GM15510 (cell line): ENCODE measurements around the gene TCF25.

Source experiments
- POLR2A ChIP-seq: IDR thresholded peaks from 3 replicates; pipeline ENCODE4 v1.6.1; 2011; ENCODE audit warnings: borderline replicate concordance; ENCODE audit not compliant: insufficient read length; ENCODE audit errors: extremely low read depth

Gene TCF25, protein sequence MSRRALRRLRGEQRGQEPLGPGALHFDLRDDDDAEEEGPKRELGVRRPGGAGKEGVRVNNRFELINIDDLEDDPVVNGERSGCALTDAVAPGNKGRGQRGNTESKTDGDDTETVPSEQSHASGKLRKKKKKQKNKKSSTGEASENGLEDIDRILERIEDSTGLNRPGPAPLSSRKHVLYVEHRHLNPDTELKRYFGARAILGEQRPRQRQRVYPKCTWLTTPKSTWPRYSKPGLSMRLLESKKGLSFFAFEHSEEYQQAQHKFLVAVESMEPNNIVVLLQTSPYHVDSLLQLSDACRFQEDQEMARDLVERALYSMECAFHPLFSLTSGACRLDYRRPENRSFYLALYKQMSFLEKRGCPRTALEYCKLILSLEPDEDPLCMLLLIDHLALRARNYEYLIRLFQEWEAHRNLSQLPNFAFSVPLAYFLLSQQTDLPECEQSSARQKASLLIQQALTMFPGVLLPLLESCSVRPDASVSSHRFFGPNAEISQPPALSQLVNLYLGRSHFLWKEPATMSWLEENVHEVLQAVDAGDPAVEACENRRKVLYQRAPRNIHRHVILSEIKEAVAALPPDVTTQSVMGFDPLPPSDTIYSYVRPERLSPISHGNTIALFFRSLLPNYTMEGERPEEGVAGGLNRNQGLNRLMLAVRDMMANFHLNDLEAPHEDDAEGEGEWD

DNA sequence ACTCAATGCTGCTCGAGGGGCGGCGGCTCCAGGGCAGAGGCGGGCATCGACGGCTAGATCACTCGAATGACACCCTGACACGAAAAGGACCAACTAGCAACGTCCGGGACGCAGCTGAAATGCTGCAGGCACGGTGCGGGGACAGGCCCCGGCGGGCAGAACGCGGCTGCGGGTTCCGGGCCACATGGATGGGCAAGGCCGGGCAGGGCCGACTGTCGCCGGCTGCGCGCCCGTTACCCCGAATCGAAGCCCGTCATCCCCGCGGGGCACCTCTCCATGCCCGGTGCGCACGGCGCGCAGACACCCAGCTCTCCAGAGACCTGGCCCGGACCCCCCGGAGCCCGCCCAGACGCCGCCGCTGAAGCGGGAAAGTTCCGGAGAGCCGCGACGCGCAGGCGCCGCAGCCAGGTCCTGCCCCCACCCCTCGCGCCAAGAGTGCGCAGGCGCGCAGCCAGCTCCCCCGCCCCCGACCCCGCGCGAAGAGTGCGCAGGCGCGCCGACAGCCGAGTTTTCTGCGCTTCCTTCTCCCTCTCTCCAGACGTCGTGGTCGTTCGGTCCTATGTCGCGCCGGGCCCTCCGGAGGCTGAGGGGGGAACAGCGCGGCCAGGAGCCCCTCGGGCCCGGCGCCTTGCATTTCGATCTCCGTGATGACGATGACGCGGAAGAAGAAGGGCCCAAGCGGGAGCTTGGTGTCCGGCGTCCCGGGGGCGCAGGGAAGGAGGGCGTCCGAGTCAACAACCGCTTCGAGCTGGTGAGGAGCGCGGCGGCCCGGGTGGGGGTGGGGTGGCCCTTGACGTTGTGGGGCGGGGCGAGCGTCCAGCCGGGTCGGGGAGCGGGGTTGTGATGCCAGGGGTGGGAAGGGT lies at the start of gene TCF25:
TSS of gene TCF25 (plus strand) at position 484 of the 863 bp plus-strand sequence. CDS start at position 560, 76 bp downstream.
- peak; percentile 96 for TF ChIP-seq POLR2A

DNA sequence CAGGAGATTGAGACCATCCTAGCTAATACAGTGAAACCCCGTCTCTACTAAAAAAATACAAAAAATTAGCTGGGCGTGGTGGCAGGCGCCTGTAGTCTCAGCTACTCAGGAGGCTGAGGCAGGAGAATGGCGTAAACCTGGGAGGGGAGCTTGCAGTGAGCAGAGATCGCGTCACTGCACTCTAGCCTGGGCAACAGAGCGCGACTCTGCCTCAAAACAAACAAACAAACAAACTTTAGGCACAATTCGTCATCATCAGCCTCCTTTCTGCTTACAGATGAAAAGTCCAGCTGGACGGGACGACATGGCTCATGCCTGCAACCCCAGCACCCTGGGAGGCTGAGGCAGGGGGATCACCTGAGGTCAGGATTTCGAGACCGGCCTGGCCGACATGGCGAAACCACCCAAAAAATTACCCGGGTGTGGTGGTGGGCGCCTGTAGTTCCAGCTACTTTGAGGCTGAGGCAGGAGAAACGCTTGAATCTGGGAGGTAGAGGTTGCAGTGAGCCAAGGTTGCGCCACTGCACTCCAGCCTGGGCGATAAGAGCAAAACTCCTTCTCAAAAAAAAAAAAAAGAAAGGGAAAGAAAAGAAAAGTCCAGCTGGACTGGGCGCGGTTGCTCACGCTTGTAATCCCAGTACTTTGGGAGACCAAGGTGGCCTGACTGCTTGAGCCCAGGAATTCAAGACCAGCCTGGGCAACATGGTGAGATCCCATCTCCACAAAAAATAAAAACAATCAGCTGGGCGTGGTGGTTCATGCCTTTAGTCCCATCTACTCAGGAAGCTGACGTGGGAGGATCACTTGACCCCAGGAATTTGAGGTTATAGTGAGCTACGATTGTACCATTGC lies 46.6 kb upstream of the TCF25 start:
- no peak for TF ChIP-seq POLR2A

DNA sequence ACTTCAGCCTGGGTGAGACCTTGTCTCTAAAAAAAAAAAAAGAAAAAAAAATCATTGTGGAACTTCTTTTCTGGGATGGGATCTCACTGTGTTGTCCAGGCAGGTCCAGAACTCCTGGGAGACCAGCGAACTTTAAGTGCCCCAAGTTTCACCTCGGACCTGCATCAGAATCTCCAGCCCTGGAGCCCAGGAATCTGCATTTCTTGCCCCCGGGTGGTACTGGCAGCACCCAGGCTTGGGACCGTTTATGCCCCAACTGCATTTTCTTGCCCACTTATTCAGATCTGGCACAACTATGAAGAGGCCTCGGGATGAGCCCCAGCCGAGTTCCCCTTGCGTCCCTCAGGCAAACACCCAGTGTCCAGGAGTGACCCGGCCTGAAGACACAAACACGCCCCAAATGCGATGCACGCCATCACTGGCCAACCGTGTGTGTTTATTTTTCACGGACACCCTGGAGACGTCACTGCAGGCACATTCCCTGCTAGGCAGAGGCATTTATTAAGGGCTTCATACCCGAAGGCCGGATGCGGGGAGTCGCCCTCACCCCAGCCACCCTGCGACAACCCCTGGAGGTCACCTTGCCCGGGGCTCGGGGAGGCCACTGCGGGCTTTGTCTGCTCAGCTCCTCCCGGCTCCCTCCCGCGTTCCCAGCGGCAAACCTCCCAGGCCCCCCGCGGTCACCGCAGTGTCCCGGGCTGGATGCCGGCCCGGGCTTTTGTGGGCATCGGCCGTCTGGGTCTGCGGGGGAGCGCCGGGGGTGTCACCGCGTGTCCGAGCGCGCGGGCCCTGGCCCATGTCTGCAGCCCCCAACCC lies 45.8 kb upstream of the TCF25 start:
- no peak for TF ChIP-seq POLR2A

DNA sequence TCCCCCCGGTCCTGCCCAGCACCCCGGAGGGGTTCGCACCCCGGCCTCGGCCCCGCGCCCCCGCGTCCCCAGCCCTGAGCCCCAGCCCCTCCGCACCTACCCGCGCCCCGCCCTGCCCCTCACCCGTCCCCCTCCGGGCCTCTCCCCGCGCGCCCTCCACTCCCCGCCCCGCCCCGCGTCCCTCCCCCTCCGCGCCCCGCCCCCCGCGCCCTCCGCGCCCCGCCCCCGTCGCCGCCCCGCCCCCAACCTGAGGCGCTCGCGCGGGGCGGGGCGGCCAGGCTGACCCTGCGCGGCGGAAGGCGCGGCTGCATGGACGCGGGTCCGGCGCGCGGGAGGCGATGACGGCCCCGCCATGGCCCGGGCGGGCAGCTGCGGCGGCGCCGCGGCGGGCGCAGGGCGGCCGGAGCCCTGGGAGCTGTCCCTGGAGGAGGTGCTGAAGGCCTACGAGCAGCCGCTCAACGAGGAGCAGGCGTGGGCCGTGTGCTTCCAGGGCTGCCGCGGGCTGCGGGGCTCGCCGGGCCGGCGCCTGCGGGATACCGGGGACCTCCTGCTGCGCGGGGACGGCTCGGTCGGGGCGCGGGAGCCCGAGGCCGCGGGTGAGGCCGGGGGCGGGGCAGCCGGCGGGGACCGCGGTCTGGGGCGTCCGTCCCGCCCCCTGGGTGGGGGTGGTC lies 45.1 kb upstream of the TCF25 start, which contains the start of gene SPIRE2:
TSS of gene SPIRE2 (plus strand) at position 277 of the 671 bp plus-strand sequence. CDS start at position 353, 76 bp downstream.
- TF ChIP-seq POLR2A: no peak

DNA sequence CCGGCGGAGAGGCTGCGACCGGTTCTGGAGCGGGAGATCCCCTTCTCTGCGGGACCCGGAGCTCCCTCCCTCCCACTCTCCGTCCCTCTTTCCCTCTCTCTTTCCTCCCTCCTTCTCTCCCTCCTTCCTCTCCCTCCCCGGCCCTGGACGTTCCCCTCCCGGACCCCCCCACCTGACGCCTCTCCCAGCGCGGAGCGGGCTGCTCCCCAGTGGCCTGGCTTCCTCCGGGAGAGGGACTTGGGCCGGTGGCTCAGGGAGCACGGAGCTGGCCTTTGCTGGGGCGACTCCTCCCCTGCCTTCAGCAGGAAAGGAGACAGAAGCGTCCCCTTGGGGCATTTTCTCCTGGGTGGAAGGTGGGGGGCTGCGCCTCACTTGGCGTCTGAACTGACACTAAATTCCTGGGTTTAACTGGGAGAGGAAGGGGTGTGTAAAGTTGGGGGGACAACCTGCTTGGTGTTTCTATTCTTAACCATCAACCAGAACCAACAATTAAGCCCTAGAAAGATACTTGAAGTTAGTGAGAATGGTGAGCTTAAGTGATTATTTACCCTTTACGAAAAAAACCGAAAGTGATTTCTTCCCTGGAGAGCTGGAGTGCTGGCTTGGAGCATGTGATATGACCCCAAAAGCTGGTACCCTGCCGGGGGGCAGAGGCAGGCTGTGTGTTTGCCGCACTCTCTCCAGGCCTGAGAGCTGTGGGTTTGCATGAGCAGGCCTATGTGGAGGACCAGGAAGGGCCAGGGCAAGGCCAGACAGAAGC lies 44.3 kb upstream of the TCF25 start:
- no peak for TF ChIP-seq POLR2A

DNA sequence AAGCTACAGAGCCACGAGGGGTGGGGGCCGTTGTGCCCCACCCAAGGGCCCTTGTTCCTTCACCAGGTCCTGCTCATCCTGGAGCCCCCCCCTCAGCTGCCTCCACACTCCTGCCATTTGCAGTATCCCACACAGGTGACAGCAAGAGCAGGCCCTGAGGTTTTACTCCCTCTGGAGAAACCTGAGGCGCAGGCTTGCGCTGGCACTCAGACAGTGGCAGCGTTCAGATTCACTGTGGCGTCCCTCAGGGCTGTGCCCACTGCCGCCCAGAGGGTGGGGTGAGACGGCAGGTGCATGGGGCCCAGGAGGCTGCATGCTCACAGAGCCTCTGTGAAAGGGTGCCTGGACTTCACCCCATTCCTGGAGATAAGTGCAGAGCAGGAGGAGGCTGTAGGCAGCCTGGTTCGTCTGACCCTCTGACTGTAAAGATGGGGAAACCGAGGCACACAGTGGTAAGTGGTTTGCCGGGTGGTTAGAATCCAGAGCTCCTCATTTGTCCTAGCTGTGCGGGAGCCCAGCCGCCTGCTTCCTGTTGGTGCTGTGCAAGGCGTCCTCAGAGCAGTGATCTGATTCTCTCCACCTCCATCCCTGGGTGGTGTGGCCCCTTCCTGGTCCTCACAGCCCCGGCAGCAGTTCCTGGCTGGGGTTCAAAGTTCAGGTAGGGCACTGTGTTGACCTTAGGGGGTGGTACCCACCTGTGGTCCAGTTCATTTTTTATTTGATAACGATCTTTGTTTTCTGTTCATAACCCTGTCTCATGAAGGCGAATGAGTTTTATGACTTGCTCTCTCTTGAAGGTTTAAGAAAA lies 43.6 kb upstream of the TCF25 start:
- no peak for TF ChIP-seq POLR2A

DNA sequence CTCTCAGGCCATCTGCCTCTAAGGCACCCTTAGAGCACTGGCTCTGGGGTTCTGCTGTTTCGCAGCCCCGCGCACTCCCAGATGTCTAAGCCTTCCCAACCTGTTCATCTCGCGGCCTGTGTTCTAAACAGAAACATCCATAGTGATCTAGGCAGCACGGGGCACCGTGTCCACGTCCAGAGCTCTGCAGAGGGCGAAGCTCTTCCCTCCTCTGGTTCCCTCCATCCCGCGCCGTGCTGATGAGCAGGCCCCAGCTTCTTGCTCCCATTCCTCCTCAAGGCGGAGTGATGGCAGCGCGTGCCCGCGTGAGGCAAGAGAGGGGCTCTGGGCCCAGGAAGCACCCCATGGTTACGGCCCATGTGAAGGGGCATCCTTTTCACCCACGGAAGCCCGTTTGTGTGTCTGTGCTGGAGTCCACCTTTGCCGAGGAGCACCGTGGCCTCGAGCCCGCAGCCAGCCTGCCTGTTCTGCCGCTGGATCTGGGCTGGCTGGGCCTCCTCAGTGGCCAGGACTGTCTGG lies 41.5 kb upstream of the TCF25 start:
- TF ChIP-seq POLR2A: no peak

DNA sequence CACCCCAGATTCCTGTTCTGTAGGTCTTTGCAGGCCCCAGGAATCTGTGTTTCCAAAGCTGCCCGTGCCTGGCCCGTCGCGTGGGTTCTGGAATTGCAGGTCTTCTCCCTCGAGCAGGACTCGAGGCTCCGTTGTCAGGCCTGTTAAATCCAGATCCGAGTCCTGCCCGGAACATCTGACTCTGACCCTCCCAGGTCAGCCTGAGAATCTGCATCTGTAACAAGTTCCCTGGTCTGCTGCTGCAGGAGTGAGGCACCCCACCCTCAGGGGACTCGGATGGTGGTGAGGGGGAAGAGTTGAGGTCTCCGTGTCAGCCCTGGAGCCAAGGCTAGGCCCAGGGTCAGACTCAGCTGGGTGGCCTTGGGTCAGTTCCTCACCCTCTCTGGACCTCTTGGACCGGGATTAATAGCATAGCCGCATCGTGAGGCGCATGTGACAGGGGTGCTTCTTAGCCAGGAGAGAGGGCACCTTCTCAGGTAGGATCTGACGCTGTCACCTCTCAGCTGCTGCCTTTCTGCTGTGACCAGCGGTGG lies 36.3 kb upstream of the TCF25 start:
- TF ChIP-seq POLR2A: no peak

DNA sequence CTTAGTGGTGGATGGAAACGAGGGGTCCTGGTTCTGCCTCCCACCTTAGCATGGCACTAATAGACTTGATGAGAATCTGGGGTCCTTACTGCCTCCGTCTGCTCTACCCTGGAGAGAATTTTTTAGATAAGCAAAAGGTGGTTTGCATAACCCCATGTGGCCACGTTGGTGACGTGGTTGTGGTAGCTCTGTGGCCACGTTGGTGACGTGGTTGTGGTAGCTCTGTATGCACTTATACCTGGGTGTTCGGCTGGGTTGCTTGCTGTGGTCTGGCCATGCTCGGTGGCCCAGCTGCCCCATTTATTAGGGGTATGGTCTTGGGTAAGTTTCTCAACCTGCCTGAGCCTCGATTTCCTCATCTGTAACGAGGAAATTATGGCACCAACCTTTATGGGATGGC lies 32.1 kb upstream of the TCF25 start:
- TF ChIP-seq POLR2A: no peak

DNA sequence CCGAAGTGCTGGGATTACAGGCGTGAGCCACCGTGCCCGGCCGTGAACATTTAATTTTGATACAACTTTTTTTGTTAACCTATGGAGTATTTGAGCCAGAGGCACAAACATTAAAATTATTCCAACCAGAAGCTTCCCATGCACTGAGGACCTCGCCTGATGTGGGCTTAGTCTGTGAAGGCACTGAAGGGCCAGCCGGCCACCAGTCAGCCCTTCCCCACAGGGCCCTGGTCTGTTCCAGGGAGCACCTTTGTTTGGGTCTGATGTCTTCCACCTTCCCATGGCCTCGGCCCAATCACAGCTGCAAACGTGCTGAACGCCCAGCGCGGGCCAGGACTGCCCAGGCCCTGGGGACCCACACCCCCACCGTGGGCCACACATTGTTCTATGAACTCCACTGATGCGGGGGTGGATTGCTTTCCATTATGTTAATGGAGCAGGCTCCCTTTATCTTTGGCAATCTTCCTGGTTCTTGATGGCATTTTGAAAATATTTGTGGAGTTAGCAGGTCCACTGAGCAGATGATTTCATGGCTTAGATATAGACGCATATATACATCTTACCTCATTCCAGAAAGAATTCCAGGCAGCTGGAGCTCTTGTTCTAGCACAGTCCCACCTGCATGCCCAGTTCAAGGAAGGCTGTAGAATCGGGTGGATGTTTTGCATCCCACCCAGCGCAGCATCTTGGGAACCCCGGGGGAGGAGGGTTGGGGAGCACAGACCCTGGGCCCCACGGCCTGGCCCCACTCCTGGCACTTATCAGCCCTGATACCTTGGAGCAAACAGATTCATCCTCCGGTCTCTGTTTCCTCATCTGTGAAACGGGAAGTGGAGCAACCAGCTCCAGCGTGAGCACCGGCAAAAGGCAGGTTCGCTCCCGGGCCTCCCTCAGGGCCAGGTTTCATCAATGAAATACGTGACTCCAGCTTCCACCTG lies 30.7 kb upstream of the TCF25 start:
- no peak for TF ChIP-seq POLR2A
